GM12892 (cell line): ENCODE results near the gene CDC42BPB.

Source experiments
- POLR2A ChIP-seq: IDR thresholded peaks from 2 replicates; pipeline ENCODE4 v1.6.1; 2011; ENCODE audit warnings: low read depth, low read length, control low read depth
- POLR2AphosphoS5 ChIP-seq: IDR thresholded peaks from 2 replicates; pipeline ENCODE4 v1.6.1; 2011; ENCODE audit warnings: low read depth, low read length, control low read depth

GRCh38 chr14:102943979-102944378 is 113.4 kb downstream of the CDC42BPB start:
- TF ChIP-seq POLR2AphosphoS5 (no peak), POLR2A (no peak)
